Measurements from ENCODE around the gene TAGLN.
A peak's percentile ranks its signal among the peaks of the same experiment; 100 is the strongest.

Gene TAGLN

GRCh38 chr11:117183724-117184349 lies 15.3 kb upstream of the TAGLN start:
- no peak for DNase-seq
- H3K4me3 Mint-ChIP-seq: no peak overlapping the region
- H3K27ac Mint-ChIP-seq: no peak overlapping the region
- TF ChIP-seq, protein P1, sequence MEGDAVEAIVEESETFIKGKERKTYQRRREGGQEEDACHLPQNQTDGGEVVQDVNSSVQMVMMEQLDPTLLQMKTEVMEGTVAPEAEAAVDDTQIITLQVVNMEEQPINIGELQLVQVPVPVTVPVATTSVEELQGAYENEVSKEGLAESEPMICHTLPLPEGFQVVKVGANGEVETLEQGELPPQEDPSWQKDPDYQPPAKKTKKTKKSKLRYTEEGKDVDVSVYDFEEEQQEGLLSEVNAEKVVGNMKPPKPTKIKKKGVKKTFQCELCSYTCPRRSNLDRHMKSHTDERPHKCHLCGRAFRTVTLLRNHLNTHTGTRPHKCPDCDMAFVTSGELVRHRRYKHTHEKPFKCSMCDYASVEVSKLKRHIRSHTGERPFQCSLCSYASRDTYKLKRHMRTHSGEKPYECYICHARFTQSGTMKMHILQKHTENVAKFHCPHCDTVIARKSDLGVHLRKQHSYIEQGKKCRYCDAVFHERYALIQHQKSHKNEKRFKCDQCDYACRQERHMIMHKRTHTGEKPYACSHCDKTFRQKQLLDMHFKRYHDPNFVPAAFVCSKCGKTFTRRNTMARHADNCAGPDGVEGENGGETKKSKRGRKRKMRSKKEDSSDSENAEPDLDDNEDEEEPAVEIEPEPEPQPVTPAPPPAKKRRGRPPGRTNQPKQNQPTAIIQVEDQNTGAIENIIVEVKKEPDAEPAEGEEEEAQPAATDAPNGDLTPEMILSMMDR (IDR thresholded peaks at IDR 0.05): no peak
- H3K4me1 Mint-ChIP-seq: peaks cover 50% of the 10 kb centered on the region
- peaks cover 20% of the 10 kb centered on the region for H3K36me3 Mint-ChIP-seq (ENCODE audit: low read depth)
- H3K9me3 Mint-ChIP-seq: no peaks in the 10 kb centered on the region
- H3K27me3 Mint-ChIP-seq (ENCODE audit: low read depth, poor library complexity): peaks cover 9% of the 10 kb centered on the region

- H3K4me3 Mint-ChIP-seq: no peak overlapping the region
Observed at GRCh38 chr11:117185736-117186430, 13.3 kb upstream of the TAGLN start.

GRCh38 chr11:117186431-117186761 lies 12.8 kb upstream of the TAGLN start:
- Mint-ChIP-seq H3K9me3 (no peaks in the 10 kb centered on the region), H3K27ac (peak overlapping the region; percentile 45), H3K27me3 (ENCODE audit: low read depth, poor library complexity) (peaks cover 6% of the 10 kb centered on the region), H3K4me3 (no peak overlapping the region), H3K4me1 (peaks cover 27% of the 10 kb centered on the region), H3K36me3 (ENCODE audit: low read depth) (peaks cover 20% of the 10 kb centered on the region)
- DNase-seq: no peak
- TF ChIP-seq, protein P1 (IDR thresholded peaks at IDR 0.05): no peak

More at GRCh38 chr11:117185736-117186430, 13.3 kb upstream of the TAGLN start:
- TF ChIP-seq, protein P1 (IDR thresholded peaks at IDR 0.05): no peak
- Mint-ChIP-seq H3K9me3 (no peaks in the 10 kb centered on the region), H3K36me3 (ENCODE audit: low read depth) (peaks cover 20% of the 10 kb centered on the region), H3K27ac (peak overlapping the region; percentile 45), H3K4me1 (peaks cover 32% of the 10 kb centered on the region), H3K27me3 (ENCODE audit: low read depth, poor library complexity) (peaks cover 6% of the 10 kb centered on the region)
- DNase-seq: no peak

DNA sequence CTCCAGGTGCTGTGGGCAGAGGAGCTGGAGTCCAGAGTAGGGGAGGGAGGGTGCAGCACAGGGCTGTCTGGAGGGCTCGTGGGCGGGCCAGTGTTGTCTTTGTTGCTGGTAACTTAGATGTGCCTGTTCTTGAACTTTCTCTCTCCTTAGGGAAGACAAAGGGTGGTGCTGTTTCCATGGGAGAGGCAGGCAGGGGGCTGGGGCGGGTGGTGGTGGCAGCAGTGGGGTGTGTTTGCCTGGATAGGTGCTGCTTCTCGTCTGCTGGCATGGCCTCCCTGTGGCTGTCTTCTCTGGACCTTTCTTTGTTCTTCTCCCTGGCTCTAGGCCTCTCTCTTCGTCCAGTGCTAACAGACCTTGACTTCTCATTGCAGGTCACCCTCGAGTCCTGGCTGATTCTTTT lies 12.2 kb upstream of the TAGLN start:
- no peaks in the 10 kb centered on the region for H3K9me3 Mint-ChIP-seq
- no peak for DNase-seq
- no peak overlapping the region for H3K4me3 Mint-ChIP-seq
- peaks cover 6% of the 10 kb centered on the region for H3K27me3 Mint-ChIP-seq (ENCODE audit: low read depth, poor library complexity)
- peaks cover 27% of the 10 kb centered on the region for H3K4me1 Mint-ChIP-seq
- H3K36me3 Mint-ChIP-seq (ENCODE audit: low read depth): peaks cover 20% of the 10 kb centered on the region
- peak overlapping the region; percentile 57 for H3K27ac Mint-ChIP-seq
- TF ChIP-seq, protein P1 (IDR thresholded peaks at IDR 0.05): no peak

DNA sequence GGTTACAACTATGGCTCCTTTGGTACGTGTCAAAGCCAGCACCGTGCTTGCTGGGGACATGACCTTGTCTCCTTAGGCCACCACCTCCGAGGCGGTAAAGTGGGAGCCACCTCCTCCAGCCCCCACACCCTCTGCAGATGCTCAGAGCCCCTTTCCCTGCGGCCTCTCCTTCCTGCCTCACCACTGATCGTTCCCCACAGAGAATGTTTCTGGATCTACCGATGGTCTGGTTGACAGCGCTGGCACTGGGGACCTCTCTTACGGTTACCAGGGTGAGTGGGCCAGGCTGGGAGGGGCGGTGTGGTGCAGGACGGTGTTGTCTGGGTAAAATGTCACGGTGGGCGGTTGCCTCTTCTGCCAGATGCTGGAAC lies 11.8 kb upstream of the TAGLN start:
- Mint-ChIP-seq H3K4me1 (peaks cover 27% of the 10 kb centered on the region), H3K27ac (peak overlapping the region; percentile 57), H3K9me3 (no peaks in the 10 kb centered on the region), H3K27me3 (ENCODE audit: low read depth, poor library complexity) (peaks cover 6% of the 10 kb centered on the region), H3K36me3 (ENCODE audit: low read depth) (peaks cover 20% of the 10 kb centered on the region), H3K4me3 (no peak overlapping the region)
- no peak for DNase-seq
- TF ChIP-seq, protein P1 (IDR thresholded peaks at IDR 0.05): no peak
